WTC11 (cell line): ENCODE results near the gene RIF1. TPM values are rescaled to one million over a fixed set of nuclear protein-coding genes. Genes with fewer than 3 reads are reported as not detected.

Experiments
- ELF4 ChIP-seq: sonication (generic); formaldehyde crosslinking; IDR thresholded peaks from 2 replicates; pipeline ENCODE4 v1.8.1; 2022; ENCODE audit warnings: low read depth, mild to moderate bottlenecking, moderate library complexity, missing genetic modification reagents
- FOXK1 ChIP-seq: sonication (generic); formaldehyde crosslinking; IDR thresholded peaks from 2 replicates; pipeline ENCODE4 v1.8.0; 2022; ENCODE audit warnings: mild to moderate bottlenecking, moderate library complexity, missing genetic modification reagents
- FOXP1 ChIP-seq: sonication (generic); formaldehyde crosslinking; IDR thresholded peaks from 2 replicates; pipeline ENCODE4 v1.8.0; 2022; ENCODE audit warnings: missing genetic modification reagents, mild to moderate bottlenecking, moderate library complexity, borderline replicate concordance
- GRHL2 ChIP-seq: fragments of 250-450 bp; sonication (Bioruptor Pico); IDR thresholded peaks from 2 replicates; pipeline ENCODE4 v1.8.0; 2022; ENCODE audit warnings: mild to moderate bottlenecking, moderate library complexity; ENCODE audit not compliant: insufficient replicate concordance, severe bottlenecking
- JAZF1 ChIP-seq: fragments of 250-450 bp; sonication (Bioruptor Pico); IDR thresholded peaks from 2 replicates; pipeline ENCODE4 v1.9.0; 2021; ENCODE audit warnings: moderate library complexity, mild to moderate bottlenecking, inconsistent platforms
- MXD4 ChIP-seq: fragments of 250-450 bp; sonication (Bioruptor Pico); IDR thresholded peaks from 2 replicates; pipeline ENCODE4 v1.8.0; 2021; ENCODE audit warnings: mild to moderate bottlenecking, moderate library complexity, borderline replicate concordance
- MYBL2 ChIP-seq: sonication (generic); formaldehyde crosslinking; IDR thresholded peaks from 2 replicates; pipeline ENCODE4 v1.8.1; 2023; ENCODE audit warnings: mild to moderate bottlenecking, moderate library complexity, missing genetic modification reagents
- NFE2L1 ChIP-seq: sonication (generic); formaldehyde crosslinking; IDR thresholded peaks from 2 replicates; pipeline ENCODE4 v1.8.1; 2023; ENCODE audit warnings: missing genetic modification reagents
- NFYB ChIP-seq: sonication (generic); formaldehyde crosslinking; conservative IDR thresholded peaks from 2 replicates; pipeline ENCODE4 v1.8.0; 2022; ENCODE audit warnings: low read depth, missing genetic modification reagents
- SMAD4 ChIP-seq: sonication (generic); formaldehyde crosslinking; IDR thresholded peaks from 2 replicates; pipeline ENCODE4 v1.8.0; 2022; ENCODE audit warnings: mild to moderate bottlenecking, missing genetic modification reagents
- ZNF317 ChIP-seq: sonication (generic); formaldehyde crosslinking; IDR thresholded peaks from 2 replicates; pipeline ENCODE4 v1.8.1; 2023; ENCODE audit warnings: low read depth, mild to moderate bottlenecking, moderate library complexity, missing genetic modification reagents, borderline replicate concordance
- ZNF416 ChIP-seq: fragments of 250-450 bp; sonication (Bioruptor Pico); IDR thresholded peaks from 2 replicates; pipeline ENCODE4 v1.9.0; 2021; ENCODE audit warnings: mild to moderate bottlenecking, inconsistent platforms
- total RNA-seq: library from RNA; stranded (reverse); gene quantifications from 3 replicates; pipeline ENCODE4 v1.2.3, GENCODE V29; 2021
- TF ChIP-seq, protein P1 (sequence below): sonication (generic); formaldehyde crosslinking; IDR thresholded peaks from 2 replicates; pipeline ENCODE4 v1.8.1; 2023; ENCODE audit warnings: mild to moderate bottlenecking, missing genetic modification reagents, moderate library complexity
- TF ChIP-seq, protein P2 (sequence below): sonication (generic); formaldehyde crosslinking; IDR thresholded peaks from 2 replicates; pipeline ENCODE4 v1.8.1; 2023; ENCODE audit warnings: mild to moderate bottlenecking, missing genetic modification reagents, moderate library complexity
- TF ChIP-seq, protein P3 (sequence below): sonication (generic); formaldehyde crosslinking; IDR thresholded peaks from 2 replicates; pipeline ENCODE4 v1.8.1; 2022; ENCODE audit warnings: low read depth, missing genetic modification reagents, borderline replicate concordance
- TF ChIP-seq, protein P4 (sequence below): sonication (generic); formaldehyde crosslinking; IDR thresholded peaks from 2 replicates; pipeline ENCODE4 v1.8.0; 2023; ENCODE audit warnings: missing genetic modification reagents
- TF ChIP-seq, protein P5 (sequence below): sonication (generic); formaldehyde crosslinking; IDR thresholded peaks from 2 replicates; pipeline ENCODE4 v1.8.0; 2023; ENCODE audit warnings: mild to moderate bottlenecking, missing genetic modification reagents
- TF ChIP-seq, protein P6 (sequence below): fragments of 250-450 bp; sonication (Bioruptor Pico); IDR thresholded peaks from 2 replicates; pipeline ENCODE4 v1.9.0; 2021; ENCODE audit warnings: mild to moderate bottlenecking
- TF ChIP-seq, protein P7 (sequence below): sonication (generic); formaldehyde crosslinking; IDR thresholded peaks from 2 replicates; pipeline ENCODE4 v1.8.1; 2023; ENCODE audit warnings: mild to moderate bottlenecking, missing genetic modification reagents, borderline replicate concordance

RIF1 gene
- total RNA-seq, 1 experiment from 2014 or later, result 96.9 TPM

DNA sequence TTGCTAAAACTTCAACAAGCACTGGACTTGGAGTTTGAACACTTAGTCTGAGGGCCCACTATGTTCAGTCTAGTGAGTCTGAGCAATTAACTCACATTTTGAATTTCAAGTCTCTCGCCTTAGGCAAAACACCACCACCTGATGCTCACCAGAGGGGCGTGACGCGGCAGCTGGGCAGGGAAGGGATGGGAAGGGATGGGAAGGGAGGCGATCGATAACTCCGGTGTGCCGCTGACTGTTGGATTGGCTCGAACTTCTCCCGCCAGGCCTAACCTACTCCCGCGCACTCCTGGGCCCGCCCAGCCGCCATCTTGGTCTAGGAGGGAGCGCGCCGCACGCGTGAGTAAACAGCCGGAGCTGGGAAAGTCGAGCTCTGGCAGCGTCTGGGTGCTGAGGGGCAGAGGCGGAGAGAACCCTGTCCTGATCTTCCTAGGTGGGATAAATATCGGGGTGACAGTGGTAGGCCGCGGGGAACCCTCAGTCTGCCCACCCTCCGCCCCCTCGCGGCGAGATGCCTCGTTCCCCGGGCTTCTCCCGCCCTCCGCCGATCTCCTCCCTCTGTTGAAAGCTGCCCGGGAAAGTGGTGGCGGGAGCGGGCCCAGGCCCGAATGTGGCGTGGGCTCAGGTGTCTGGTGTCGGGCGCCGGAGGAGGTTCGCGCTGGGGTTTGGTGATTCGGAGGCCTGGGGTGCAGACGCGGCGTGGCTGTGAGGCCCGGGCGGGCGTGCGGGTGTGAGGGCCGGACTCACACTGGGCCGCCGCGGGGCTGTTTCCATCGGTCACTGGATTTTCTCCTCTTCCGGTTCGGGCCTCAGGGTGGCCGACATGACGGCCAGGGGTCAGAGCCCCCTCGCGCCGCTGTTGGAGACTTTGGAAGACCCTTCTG, at the start of gene RIF1 (continued):
- no peak for TF ChIP-seq ZNF317
- no peak for TF ChIP-seq SMAD4 (CRISPR knock-in tag)
- 0 out of 2 replicates have a peak, but pooled peaks have one; percentile 44 for TF ChIP-seq ZNF416
- TF ChIP-seq, protein P1, sequence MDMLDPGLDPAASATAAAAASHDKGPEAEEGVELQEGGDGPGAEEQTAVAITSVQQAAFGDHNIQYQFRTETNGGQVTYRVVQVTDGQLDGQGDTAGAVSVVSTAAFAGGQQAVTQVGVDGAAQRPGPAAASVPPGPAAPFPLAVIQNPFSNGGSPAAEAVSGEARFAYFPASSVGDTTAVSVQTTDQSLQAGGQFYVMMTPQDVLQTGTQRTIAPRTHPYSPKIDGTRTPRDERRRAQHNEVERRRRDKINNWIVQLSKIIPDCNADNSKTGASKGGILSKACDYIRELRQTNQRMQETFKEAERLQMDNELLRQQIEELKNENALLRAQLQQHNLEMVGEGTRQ, result no peak; the same call in 1 of the 2 replicates
- TF ChIP-seq, protein P2, sequence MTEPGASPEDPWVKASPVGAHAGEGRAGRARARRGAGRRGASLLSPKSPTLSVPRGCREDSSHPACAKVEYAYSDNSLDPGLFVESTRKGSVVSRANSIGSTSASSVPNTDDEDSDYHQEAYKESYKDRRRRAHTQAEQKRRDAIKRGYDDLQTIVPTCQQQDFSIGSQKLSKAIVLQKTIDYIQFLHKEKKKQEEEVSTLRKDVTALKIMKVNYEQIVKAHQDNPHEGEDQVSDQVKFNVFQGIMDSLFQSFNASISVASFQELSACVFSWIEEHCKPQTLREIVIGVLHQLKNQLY, result 0 out of 2 replicates have a peak, but pooled peaks have one; percentile 55
- peak; percentile 52; the same call in 1 of the 2 replicates for TF ChIP-seq NFE2L1
- TF ChIP-seq, protein P3, sequence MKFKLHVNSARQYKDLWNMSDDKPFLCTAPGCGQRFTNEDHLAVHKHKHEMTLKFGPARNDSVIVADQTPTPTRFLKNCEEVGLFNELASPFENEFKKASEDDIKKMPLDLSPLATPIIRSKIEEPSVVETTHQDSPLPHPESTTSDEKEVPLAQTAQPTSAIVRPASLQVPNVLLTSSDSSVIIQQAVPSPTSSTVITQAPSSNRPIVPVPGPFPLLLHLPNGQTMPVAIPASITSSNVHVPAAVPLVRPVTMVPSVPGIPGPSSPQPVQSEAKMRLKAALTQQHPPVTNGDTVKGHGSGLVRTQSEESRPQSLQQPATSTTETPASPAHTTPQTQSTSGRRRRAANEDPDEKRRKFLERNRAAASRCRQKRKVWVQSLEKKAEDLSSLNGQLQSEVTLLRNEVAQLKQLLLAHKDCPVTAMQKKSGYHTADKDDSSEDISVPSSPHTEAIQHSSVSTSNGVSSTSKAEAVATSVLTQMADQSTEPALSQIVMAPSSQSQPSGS (CRISPR knock-in tag), result 0 out of 2 replicates have a peak, but pooled peaks have one; percentile 61
- no peak for TF ChIP-seq ELF4 (CRISPR knock-in tag)
- no peak for TF ChIP-seq JAZF1 (CRISPR knock-in tag)
- peak; percentile 97 for TF ChIP-seq FOXK1
- TF ChIP-seq, protein P4, sequence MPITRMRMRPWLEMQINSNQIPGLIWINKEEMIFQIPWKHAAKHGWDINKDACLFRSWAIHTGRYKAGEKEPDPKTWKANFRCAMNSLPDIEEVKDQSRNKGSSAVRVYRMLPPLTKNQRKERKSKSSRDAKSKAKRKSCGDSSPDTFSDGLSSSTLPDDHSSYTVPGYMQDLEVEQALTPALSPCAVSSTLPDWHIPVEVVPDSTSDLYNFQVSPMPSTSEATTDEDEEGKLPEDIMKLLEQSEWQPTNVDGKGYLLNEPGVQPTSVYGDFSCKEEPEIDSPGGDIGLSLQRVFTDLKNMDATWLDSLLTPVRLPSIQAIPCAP (CRISPR knock-in tag), result peak; percentile 85
- TF ChIP-seq, protein P5, sequence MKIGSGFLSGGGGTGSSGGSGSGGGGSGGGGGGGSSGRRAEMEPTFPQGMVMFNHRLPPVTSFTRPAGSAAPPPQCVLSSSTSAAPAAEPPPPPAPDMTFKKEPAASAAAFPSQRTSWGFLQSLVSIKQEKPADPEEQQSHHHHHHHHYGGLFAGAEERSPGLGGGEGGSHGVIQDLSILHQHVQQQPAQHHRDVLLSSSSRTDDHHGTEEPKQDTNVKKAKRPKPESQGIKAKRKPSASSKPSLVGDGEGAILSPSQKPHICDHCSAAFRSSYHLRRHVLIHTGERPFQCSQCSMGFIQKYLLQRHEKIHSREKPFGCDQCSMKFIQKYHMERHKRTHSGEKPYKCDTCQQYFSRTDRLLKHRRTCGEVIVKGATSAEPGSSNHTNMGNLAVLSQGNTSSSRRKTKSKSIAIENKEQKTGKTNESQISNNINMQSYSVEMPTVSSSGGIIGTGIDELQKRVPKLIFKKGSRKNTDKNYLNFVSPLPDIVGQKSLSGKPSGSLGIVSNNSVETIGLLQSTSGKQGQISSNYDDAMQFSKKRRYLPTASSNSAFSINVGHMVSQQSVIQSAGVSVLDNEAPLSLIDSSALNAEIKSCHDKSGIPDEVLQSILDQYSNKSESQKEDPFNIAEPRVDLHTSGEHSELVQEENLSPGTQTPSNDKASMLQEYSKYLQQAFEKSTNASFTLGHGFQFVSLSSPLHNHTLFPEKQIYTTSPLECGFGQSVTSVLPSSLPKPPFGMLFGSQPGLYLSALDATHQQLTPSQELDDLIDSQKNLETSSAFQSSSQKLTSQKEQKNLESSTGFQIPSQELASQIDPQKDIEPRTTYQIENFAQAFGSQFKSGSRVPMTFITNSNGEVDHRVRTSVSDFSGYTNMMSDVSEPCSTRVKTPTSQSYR, result no peak; the same call in 1 of the 2 replicates
- no peak for TF ChIP-seq MXD4 (CRISPR knock-in tag)
- TF ChIP-seq, protein P6, sequence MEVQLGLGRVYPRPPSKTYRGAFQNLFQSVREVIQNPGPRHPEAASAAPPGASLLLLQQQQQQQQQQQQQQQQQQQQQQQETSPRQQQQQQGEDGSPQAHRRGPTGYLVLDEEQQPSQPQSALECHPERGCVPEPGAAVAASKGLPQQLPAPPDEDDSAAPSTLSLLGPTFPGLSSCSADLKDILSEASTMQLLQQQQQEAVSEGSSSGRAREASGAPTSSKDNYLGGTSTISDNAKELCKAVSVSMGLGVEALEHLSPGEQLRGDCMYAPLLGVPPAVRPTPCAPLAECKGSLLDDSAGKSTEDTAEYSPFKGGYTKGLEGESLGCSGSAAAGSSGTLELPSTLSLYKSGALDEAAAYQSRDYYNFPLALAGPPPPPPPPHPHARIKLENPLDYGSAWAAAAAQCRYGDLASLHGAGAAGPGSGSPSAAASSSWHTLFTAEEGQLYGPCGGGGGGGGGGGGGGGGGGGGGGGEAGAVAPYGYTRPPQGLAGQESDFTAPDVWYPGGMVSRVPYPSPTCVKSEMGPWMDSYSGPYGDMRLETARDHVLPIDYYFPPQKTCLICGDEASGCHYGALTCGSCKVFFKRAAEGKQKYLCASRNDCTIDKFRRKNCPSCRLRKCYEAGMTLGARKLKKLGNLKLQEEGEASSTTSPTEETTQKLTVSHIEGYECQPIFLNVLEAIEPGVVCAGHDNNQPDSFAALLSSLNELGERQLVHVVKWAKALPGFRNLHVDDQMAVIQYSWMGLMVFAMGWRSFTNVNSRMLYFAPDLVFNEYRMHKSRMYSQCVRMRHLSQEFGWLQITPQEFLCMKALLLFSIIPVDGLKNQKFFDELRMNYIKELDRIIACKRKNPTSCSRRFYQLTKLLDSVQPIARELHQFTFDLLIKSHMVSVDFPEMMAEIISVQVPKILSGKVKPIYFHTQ (CRISPR knock-in tag), result no peak
- 0 out of 2 replicates have a peak, but pooled peaks have one; percentile 11 for TF ChIP-seq NFYB (CRISPR knock-in tag)
- TF ChIP-seq FOXP1 (CRISPR knock-in tag), result peak; percentile 51; the same call in 1 of the 2 replicates
- no peak for TF ChIP-seq GRHL2 (CRISPR knock-in tag)
- peak; percentile 86 for TF ChIP-seq MYBL2 (CRISPR knock-in tag)
- TF ChIP-seq, protein P7, sequence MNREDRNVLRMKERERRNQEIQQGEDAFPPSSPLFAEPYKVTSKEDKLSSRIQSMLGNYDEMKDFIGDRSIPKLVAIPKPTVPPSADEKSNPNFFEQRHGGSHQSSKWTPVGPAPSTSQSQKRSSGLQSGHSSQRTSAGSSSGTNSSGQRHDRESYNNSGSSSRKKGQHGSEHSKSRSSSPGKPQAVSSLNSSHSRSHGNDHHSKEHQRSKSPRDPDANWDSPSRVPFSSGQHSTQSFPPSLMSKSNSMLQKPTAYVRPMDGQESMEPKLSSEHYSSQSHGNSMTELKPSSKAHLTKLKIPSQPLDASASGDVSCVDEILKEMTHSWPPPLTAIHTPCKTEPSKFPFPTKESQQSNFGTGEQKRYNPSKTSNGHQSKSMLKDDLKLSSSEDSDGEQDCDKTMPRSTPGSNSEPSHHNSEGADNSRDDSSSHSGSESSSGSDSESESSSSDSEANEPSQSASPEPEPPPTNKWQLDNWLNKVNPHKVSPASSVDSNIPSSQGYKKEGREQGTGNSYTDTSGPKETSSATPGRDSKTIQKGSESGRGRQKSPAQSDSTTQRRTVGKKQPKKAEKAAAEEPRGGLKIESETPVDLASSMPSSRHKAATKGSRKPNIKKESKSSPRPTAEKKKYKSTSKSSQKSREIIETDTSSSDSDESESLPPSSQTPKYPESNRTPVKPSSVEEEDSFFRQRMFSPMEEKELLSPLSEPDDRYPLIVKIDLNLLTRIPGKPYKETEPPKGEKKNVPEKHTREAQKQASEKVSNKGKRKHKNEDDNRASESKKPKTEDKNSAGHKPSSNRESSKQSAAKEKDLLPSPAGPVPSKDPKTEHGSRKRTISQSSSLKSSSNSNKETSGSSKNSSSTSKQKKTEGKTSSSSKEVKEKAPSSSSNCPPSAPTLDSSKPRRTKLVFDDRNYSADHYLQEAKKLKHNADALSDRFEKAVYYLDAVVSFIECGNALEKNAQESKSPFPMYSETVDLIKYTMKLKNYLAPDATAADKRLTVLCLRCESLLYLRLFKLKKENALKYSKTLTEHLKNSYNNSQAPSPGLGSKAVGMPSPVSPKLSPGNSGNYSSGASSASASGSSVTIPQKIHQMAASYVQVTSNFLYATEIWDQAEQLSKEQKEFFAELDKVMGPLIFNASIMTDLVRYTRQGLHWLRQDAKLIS (CRISPR knock-in tag), result no peak
